ENCODE measurements around the gene GPR61.
A peak's percentile ranks its signal among the peaks of the same experiment; 100 is the strongest.

The GPR61 gene

GRCh38 chr1:109537450-109538178 is 2.1 kb upstream of the GPR61 start:
- no peak for DNase-seq

- DNase-seq, result no peak
Observed at GRCh38 chr1:109538827-109539555, 681 bp upstream of the GPR61 start.

- DNase-seq, result no peak
Observed at GRCh38 chr1:109541102-109541501, 1.4 kb downstream of the GPR61 start.

- DNase-seq, result no peak
Observed at GRCh38 chr1:109542657-109543056, 3.0 kb downstream of the GPR61 start.

GRCh38 chr1:109543283-109543987 is 3.8 kb downstream of the GPR61 start:
- no peak for DNase-seq

- no peak for DNase-seq
Observed at GRCh38 chr1:109543988-109544735, 4.5 kb downstream of the GPR61 start.

GRCh38 chr1:109546311-109547109 is 6.8 kb downstream of the GPR61 start:
- peak; percentile 92 for DNase-seq

GRCh38 chr1:109547463-109548320 is 8.0 kb downstream of the GPR61 start:
- DNase-seq, result peak; percentile 23

- DNase-seq, result peak; percentile 97
Observed at GRCh38 chr1:109548321-109549267, 8.9 kb downstream of the GPR61 start, which contains the start of gene GNAI3. Gene GNAI3, plus strand, starts transcription at chr1:109548615. Its CDS starts 106 bp downstream, at chr1:109548721.

GRCh38 chr1:109556563-109556962 is 16.9 kb downstream of the GPR61 start:
- DNase-seq, result no peak

- DNase-seq, result no peak
Observed at GRCh38 chr1:109557520-109557919, 17.8 kb downstream of the GPR61 start.

GRCh38 chr1:109559995-109560394 is 20.3 kb downstream of the GPR61 start:
- DNase-seq, result no peak

- no peak for DNase-seq
Observed at GRCh38 chr1:109564194-109564878, 24.7 kb downstream of the GPR61 start.

- DNase-seq, result no peak
Observed at GRCh38 chr1:109565241-109565640, 25.6 kb downstream of the GPR61 start.

GRCh38 chr1:109566982-109567381 is 27.3 kb downstream of the GPR61 start:
- DNase-seq, result no peak

GRCh38 chr1:109567877-109568672 is 28.4 kb downstream of the GPR61 start:
- DNase-seq, result no peak

GRCh38 chr1:109569323-109569722 is 29.7 kb downstream of the GPR61 start:
- no peak for DNase-seq

- no peak for DNase-seq
Observed at GRCh38 chr1:109570414-109570813, 30.7 kb downstream of the GPR61 start.

Measured in activated CD4-positive, alpha-beta T cell treated with anti-CD3 and anti-CD28 coated beads, Interleukin-10, Interleukin-2, amounts not matched to agents 100 ng/mL and 50 ng/mL, durations not matched to agents 16 hours and 8 hours (primary cell).